ENCODE results near the gene PLSCR4.
"Not testable (repeated sequence)": the region's sequence is repeated elsewhere in the genome, so short reads cannot be mapped to it uniquely, and the experiment has no call there.

PLSCR4 gene

GRCh38 chr3:146250449-146251382, at the start of gene PLSCR4:
Gene PLSCR4 (minus strand): TSS chr3:146251105. CDS start chr3:146222071, 29,034 bp downstream.
- peak; percentile 92 for DNase-seq

GRCh38 chr3:146293401-146293800, 42.5 kb upstream of the PLSCR4 start:
- DNase-seq, result not testable (repeated sequence)

GRCh38 chr3:146283781-146284445, 33.0 kb upstream of the PLSCR4 start:
- DNase-seq, result no peak

GRCh38 chr3:146280864-146281263, 30.0 kb upstream of the PLSCR4 start:
- peak; percentile 35 for DNase-seq

- DNase-seq, result no peak
Measured at GRCh38 chr3:146279951-146280350, 29.0 kb upstream of the PLSCR4 start.

- DNase-seq, result no peak
Measured at GRCh38 chr3:146279013-146279412, 28.1 kb upstream of the PLSCR4 start.

- peak; percentile 58 for DNase-seq
Measured at GRCh38 chr3:146277953-146278631, 27.2 kb upstream of the PLSCR4 start.

GRCh38 chr3:146275476-146275875, 24.6 kb upstream of the PLSCR4 start:
- DNase-seq, result no peak

- no peak for DNase-seq
Measured at GRCh38 chr3:146274833-146275232, 23.9 kb upstream of the PLSCR4 start.

GRCh38 chr3:146273721-146274407, 23.0 kb upstream of the PLSCR4 start:
- DNase-seq, result no peak

- no peak for DNase-seq
Measured at GRCh38 chr3:146271180-146271579, 20.3 kb upstream of the PLSCR4 start.

- DNase-seq, result no peak
Measured at GRCh38 chr3:146269271-146269670, 18.4 kb upstream of the PLSCR4 start.

- DNase-seq, result no peak
Measured at GRCh38 chr3:146268535-146269219, 17.8 kb upstream of the PLSCR4 start.

- no peak for DNase-seq
Measured at GRCh38 chr3:146265720-146266119, 14.8 kb upstream of the PLSCR4 start.

GRCh38 chr3:146262371-146263110, 11.6 kb upstream of the PLSCR4 start:
- DNase-seq, result no peak

GRCh38 chr3:146259880-146260589, 9.1 kb upstream of the PLSCR4 start:
- no peak for DNase-seq

- DNase-seq, result no peak
Measured at GRCh38 chr3:146256851-146257486, 6.1 kb upstream of the PLSCR4 start.

GRCh38 chr3:146252445-146252844, 1.5 kb upstream of the PLSCR4 start:
- not testable (repeated sequence) for DNase-seq

- DNase-seq, result no peak
Measured at GRCh38 chr3:146249921-146250320, 984 bp downstream of the PLSCR4 start.

- DNase-seq, result no peak
Measured at GRCh38 chr3:146247911-146248310, 3.0 kb downstream of the PLSCR4 start.
